HUES48 (cell line): ENCODE results near the gene CHD5.

Source experiments
- H3K27ac ChIP-seq: one replicate; pipeline ENCODE4 v1.7.0; 2013; ENCODE audit warnings: low read depth, low read length, inconsistent platforms
- H3K27me3 ChIP-seq: 2 replicates; pipeline ENCODE4 v1.6.1; 2013; ENCODE audit warnings: mild to moderate bottlenecking, low read length; ENCODE audit not compliant: control insufficient read depth, insufficient read depth
- H3K36me3 ChIP-seq: 2 replicates; pipeline ENCODE4 v1.6.1; 2013; ENCODE audit warnings: low read length; ENCODE audit not compliant: control insufficient read depth, insufficient read depth
- H3K4me1 ChIP-seq: 2 replicates; pipeline ENCODE4 v1.6.1; 2013; ENCODE audit warnings: mild to moderate bottlenecking, low read length; ENCODE audit not compliant: control insufficient read depth, insufficient read depth
- H3K4me3 ChIP-seq: 2 replicates; pipeline ENCODE4 v1.5.1; 2013; ENCODE audit warnings: mild to moderate bottlenecking, low read depth, low read length
- H3K9ac ChIP-seq: 2 replicates; pipeline ENCODE4 v1.6.1; 2013; ENCODE audit warnings: mild to moderate bottlenecking, low read depth, low read length, moderate library complexity
- H3K9me3 ChIP-seq: 2 replicates; pipeline ENCODE4 v1.6.1; 2013; ENCODE audit warnings: low read length; ENCODE audit not compliant: control insufficient read depth, insufficient read depth

CHD5 gene

GRCh38 chr1:6095511-6096242 is 84.4 kb downstream of the CHD5 start:
- Histone ChIP-seq H3K27me3 (no peaks in the 10 kb centered on the region), H3K36me3 (no peaks in the 10 kb centered on the region), H3K9ac (no peak overlapping the region), H3K27ac (no peak overlapping the region), H3K9me3 (no peaks in the 10 kb centered on the region), H3K4me1 (no peaks in the 10 kb centered on the region), H3K4me3 (no peak overlapping the region)

- no peaks in the 10 kb centered on the region for H3K27me3 ChIP-seq
- H3K36me3 ChIP-seq: no peaks in the 10 kb centered on the region
Observed at GRCh38 chr1:6094801-6095505, 85.2 kb downstream of the CHD5 start.

GRCh38 chr1:6094246-6094645 is 85.9 kb downstream of the CHD5 start:
- H3K27ac ChIP-seq: no peak overlapping the region

More at GRCh38 chr1:6094801-6095505, 85.2 kb downstream of the CHD5 start:
- Histone ChIP-seq H3K4me3 (no peak overlapping the region), H3K27ac (no peak overlapping the region), H3K9ac (no peak overlapping the region), H3K4me1 (no peaks in the 10 kb centered on the region), H3K9me3 (no peaks in the 10 kb centered on the region)

GRCh38 chr1:6093611-6094010 is 86.5 kb downstream of the CHD5 start:
- Histone ChIP-seq H3K4me3 (no peak overlapping the region), H3K4me1 (no peaks in the 10 kb centered on the region), H3K27me3 (no peaks in the 10 kb centered on the region), H3K9ac (no peak overlapping the region), H3K27ac (no peak overlapping the region), H3K36me3 (no peaks in the 10 kb centered on the region), H3K9me3 (no peaks in the 10 kb centered on the region)

More at GRCh38 chr1:6094246-6094645, 85.9 kb downstream of the CHD5 start:
- Histone ChIP-seq H3K4me3 (no peak overlapping the region), H3K4me1 (no peaks in the 10 kb centered on the region), H3K27me3 (no peaks in the 10 kb centered on the region), H3K9me3 (no peaks in the 10 kb centered on the region), H3K36me3 (no peaks in the 10 kb centered on the region), H3K9ac (no peak overlapping the region)

- Histone ChIP-seq H3K36me3 (no peaks in the 10 kb centered on the region), H3K4me3 (no peak overlapping the region), H3K9me3 (no peaks in the 10 kb centered on the region), H3K9ac (no peak overlapping the region), H3K4me1 (no peaks in the 10 kb centered on the region), H3K27ac (no peak overlapping the region), H3K27me3 (no peaks in the 10 kb centered on the region)
Observed at GRCh38 chr1:6093071-6093470, 87.0 kb downstream of the CHD5 start.

GRCh38 chr1:6092211-6092610 is 87.9 kb downstream of the CHD5 start:
- Histone ChIP-seq H3K4me1 (no peaks in the 10 kb centered on the region), H3K27me3 (no peaks in the 10 kb centered on the region), H3K27ac (no peak overlapping the region), H3K36me3 (no peaks in the 10 kb centered on the region), H3K9me3 (no peaks in the 10 kb centered on the region), H3K9ac (no peak overlapping the region), H3K4me3 (no peak overlapping the region)

GRCh38 chr1:6091823-6092109 is 88.4 kb downstream of the CHD5 start:
- H3K9ac ChIP-seq: no peak overlapping the region
- H3K9me3 ChIP-seq: no peaks in the 10 kb centered on the region
- H3K4me3 ChIP-seq: no peak overlapping the region
- no peaks in the 10 kb centered on the region for H3K27me3 ChIP-seq
- no peak overlapping the region for H3K27ac ChIP-seq
- no peaks in the 10 kb centered on the region for H3K4me1 ChIP-seq
- no peaks in the 10 kb centered on the region for H3K36me3 ChIP-seq

- H3K4me1 ChIP-seq: no peaks in the 10 kb centered on the region
- H3K4me3 ChIP-seq: no peak overlapping the region
- no peaks in the 10 kb centered on the region for H3K27me3 ChIP-seq
- no peak overlapping the region for H3K9ac ChIP-seq
- H3K36me3 ChIP-seq: no peaks in the 10 kb centered on the region
- H3K27ac ChIP-seq: no peak overlapping the region
- no peaks in the 10 kb centered on the region for H3K9me3 ChIP-seq
Observed at GRCh38 chr1:6090996-6091822, 88.9 kb downstream of the CHD5 start.

- Histone ChIP-seq H3K27me3 (no peaks in the 10 kb centered on the region), H3K4me1 (no peaks in the 10 kb centered on the region), H3K4me3 (no peak overlapping the region), H3K9me3 (no peaks in the 10 kb centered on the region), H3K27ac (no peak overlapping the region), H3K9ac (no peak overlapping the region), H3K36me3 (no peaks in the 10 kb centered on the region)
Observed at GRCh38 chr1:6090288-6090687, 89.8 kb downstream of the CHD5 start.

- Histone ChIP-seq H3K9ac (no peak overlapping the region), H3K36me3 (no peaks in the 10 kb centered on the region), H3K4me1 (no peaks in the 10 kb centered on the region), H3K9me3 (no peaks in the 10 kb centered on the region), H3K27ac (no peak overlapping the region), H3K4me3 (no peak overlapping the region), H3K27me3 (no peaks in the 10 kb centered on the region)
Observed at GRCh38 chr1:6088956-6089355, 91.2 kb downstream of the CHD5 start.

GRCh38 chr1:6087958-6088357 is 92.2 kb downstream of the CHD5 start:
- no peak overlapping the region for H3K27ac ChIP-seq
- no peaks in the 10 kb centered on the region for H3K36me3 ChIP-seq
- H3K27me3 ChIP-seq: no peaks in the 10 kb centered on the region
- no peaks in the 10 kb centered on the region for H3K9me3 ChIP-seq
- H3K4me3 ChIP-seq: no peak overlapping the region
- H3K4me1 ChIP-seq: no peaks in the 10 kb centered on the region
- no peak overlapping the region for H3K9ac ChIP-seq
